Measurements from ENCODE around the gene RAC2. TPM values are rescaled to one million over a fixed set of nuclear protein-coding genes. Genes with fewer than 3 reads are reported as not detected.

Gene RAC2
- total and polyA plus RNA-seq, 2 experiments from 2014 or later, result 9.9 to 10.5 TPM

DNA sequence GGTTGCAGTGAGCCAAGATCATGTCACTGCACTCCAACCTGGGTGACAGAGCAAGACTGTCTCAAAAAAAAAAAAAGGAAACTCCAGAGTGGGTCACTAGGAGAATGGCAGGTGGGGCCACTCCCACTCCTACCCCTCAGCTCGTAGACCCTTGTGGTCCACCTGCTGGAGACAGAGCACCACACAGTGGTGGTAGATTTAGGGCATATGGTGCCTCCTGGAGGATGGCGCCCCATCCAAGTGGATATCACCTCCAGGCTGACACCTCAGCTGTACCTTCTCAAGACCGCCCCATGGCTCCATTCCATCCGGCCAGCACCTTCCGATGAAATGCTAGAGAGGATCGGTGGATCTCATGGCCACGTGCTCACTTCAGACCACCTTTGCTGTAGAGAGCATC is 44.5 kb upstream of the RAC2 start:
- H3K27me3 ChIP-seq, result no peaks in the 10 kb centered on the region
- no peak overlapping the region for H3K4me2 ChIP-seq
- H3K79me2 ChIP-seq, result no peaks in the 10 kb centered on the region
- no peaks in the 10 kb centered on the region for H3K4me1 ChIP-seq (ENCODE audit: insufficient read depth)
- H3K9me3 ChIP-seq (ENCODE audit: low read depth), result no peaks in the 10 kb centered on the region
- no peak overlapping the region for H2AFZ ChIP-seq
- TF ChIP-seq, protein P1, sequence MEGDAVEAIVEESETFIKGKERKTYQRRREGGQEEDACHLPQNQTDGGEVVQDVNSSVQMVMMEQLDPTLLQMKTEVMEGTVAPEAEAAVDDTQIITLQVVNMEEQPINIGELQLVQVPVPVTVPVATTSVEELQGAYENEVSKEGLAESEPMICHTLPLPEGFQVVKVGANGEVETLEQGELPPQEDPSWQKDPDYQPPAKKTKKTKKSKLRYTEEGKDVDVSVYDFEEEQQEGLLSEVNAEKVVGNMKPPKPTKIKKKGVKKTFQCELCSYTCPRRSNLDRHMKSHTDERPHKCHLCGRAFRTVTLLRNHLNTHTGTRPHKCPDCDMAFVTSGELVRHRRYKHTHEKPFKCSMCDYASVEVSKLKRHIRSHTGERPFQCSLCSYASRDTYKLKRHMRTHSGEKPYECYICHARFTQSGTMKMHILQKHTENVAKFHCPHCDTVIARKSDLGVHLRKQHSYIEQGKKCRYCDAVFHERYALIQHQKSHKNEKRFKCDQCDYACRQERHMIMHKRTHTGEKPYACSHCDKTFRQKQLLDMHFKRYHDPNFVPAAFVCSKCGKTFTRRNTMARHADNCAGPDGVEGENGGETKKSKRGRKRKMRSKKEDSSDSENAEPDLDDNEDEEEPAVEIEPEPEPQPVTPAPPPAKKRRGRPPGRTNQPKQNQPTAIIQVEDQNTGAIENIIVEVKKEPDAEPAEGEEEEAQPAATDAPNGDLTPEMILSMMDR (IDR thresholded peaks at IDR 0.05; ENCODE audit: poor library complexity), result no peak
- TF ChIP-seq EZH2phosphoT487 (IDR thresholded peaks at IDR 0.05; ENCODE audit: low read depth, severe bottlenecking, unreplicated experiment) (no peak), EZH2 (IDR thresholded peaks at IDR 0.05; ENCODE audit: borderline replicate concordance) (no peak)
- no peak for DNase-seq (ENCODE audit: low spot score)
- no peaks in the 10 kb centered on the region for H4K20me1 ChIP-seq (ENCODE audit: insufficient read depth, poor library complexity, severe bottlenecking)
- H3K4me3 ChIP-seq, result no peak overlapping the region
- 86% methylated on average over 7 of the region's 7 CpGs for WGBS (ENCODE audit: low lambda C conversion rate, missing lambda C conversion rate)
- H3K36me3 ChIP-seq (replicated peaks; ENCODE audit: insufficient read depth, low read depth), result no peaks in the 10 kb centered on the region
- H3K9me2 ChIP-seq (replicated peaks; ENCODE audit: insufficient read depth), result no peaks in the 10 kb centered on the region
- H3K27ac ChIP-seq, result no peak overlapping the region

DNA sequence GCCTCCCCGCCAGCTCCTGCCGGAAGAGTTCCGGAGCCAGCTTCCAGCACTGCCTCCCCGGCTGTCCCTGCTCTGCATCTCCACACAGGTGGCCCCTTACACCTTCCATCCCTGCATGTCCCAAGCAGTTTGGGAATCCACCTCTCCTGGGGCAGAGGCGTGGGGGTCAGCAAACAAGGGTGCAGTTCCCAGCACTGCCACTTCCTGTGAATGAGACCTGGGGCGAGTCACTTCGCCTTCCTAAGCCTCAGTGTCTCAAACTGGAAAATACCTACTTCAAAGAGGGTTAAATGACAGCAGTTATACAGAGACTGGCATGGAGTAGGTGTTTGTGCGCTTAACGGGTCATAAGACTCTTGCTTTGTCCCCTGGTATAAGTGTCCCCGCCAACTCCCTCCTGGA is 43.5 kb upstream of the RAC2 start:
- H4K20me1 ChIP-seq (ENCODE audit: insufficient read depth, poor library complexity, severe bottlenecking), result no peaks in the 10 kb centered on the region
- no peaks in the 10 kb centered on the region for H3K36me3 ChIP-seq (replicated peaks; ENCODE audit: insufficient read depth, low read depth)
- no peak overlapping the region for H3K4me2 ChIP-seq
- no peak for DNase-seq (ENCODE audit: low spot score)
- no peak overlapping the region for H2AFZ ChIP-seq
- H3K9me3 ChIP-seq (ENCODE audit: low read depth), result no peaks in the 10 kb centered on the region
- WGBS (ENCODE audit: low lambda C conversion rate, missing lambda C conversion rate), result 88% methylated on average over 10 of the region's 10 CpGs
- peaks cover 5% of the 10 kb centered on the region for H3K27me3 ChIP-seq
- no peaks in the 10 kb centered on the region for H3K9me2 ChIP-seq (replicated peaks; ENCODE audit: insufficient read depth)
- H3K79me2 ChIP-seq, result no peaks in the 10 kb centered on the region
- H3K4me3 ChIP-seq, result no peak overlapping the region
- H3K27ac ChIP-seq, result no peak overlapping the region
- no peaks in the 10 kb centered on the region for H3K4me1 ChIP-seq (ENCODE audit: insufficient read depth)
- TF ChIP-seq EZH2phosphoT487 (IDR thresholded peaks at IDR 0.05; ENCODE audit: low read depth, severe bottlenecking, unreplicated experiment), result no peak

- Histone ChIP-seq H3K9me3 (ENCODE audit: low read depth) (no peaks in the 10 kb centered on the region), H3K27ac (no peak overlapping the region), H3K27me3 (peaks cover 5% of the 10 kb centered on the region), H3K4me3 (no peak overlapping the region), H3K79me2 (no peaks in the 10 kb centered on the region), H3K4me2 (no peak overlapping the region), H2AFZ (no peak overlapping the region), H3K4me1 (ENCODE audit: insufficient read depth) (no peaks in the 10 kb centered on the region), H3K9me2 (replicated peaks; ENCODE audit: insufficient read depth) (no peaks in the 10 kb centered on the region), H3K36me3 (replicated peaks; ENCODE audit: insufficient read depth, low read depth) (no peaks in the 10 kb centered on the region), H4K20me1 (ENCODE audit: insufficient read depth, poor library complexity, severe bottlenecking) (no peaks in the 10 kb centered on the region)
- TF ChIP-seq EZH2 (IDR thresholded peaks at IDR 0.05; ENCODE audit: borderline replicate concordance) (no peak), EZH2phosphoT487 (IDR thresholded peaks at IDR 0.05; ENCODE audit: low read depth, severe bottlenecking, unreplicated experiment) (no peak)
- TF ChIP-seq, protein P1 (IDR thresholded peaks at IDR 0.05; ENCODE audit: poor library complexity), result no peak
- no peak for DNase-seq (ENCODE audit: low spot score)
- WGBS (ENCODE audit: low lambda C conversion rate, missing lambda C conversion rate), result 88% methylated on average over 10 of the region's 10 CpGs
These were observed 41.9 kb upstream of the RAC2 start for GRCh38 chr22:37285937-37286336.

DNA sequence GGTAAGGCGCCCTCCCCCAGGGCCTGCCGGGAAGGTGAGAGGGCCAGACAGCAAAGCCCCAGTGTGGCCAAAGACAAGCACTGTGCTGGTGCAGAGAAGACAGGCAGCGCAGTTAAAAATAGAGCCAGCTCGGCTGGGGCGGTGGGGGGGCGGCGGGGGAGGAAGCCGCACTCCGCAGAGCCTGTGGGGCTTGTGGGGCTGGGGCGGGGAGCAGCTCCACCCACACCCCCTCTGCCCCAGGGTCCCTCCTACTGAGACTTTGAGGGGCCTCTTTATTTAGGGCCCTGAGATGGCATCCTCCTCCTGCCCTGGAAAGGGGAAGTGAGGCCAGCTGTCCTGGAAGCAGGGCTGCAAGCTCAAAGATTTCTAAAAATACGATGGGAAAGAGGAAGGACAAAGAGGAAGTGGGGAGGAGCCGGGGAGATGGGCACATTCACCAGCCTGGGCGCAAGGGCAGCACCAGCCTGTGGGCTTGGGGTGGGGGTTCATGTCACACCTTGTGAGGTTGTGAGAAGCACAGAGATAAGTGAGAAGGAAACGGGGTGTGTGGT is 40.8 kb upstream of the RAC2 start:
- TF ChIP-seq EZH2phosphoT487 (IDR thresholded peaks at IDR 0.05; ENCODE audit: low read depth, severe bottlenecking, unreplicated experiment) (no peak), EZH2 (IDR thresholded peaks at IDR 0.05; ENCODE audit: borderline replicate concordance) (no peak)
- TF ChIP-seq, protein P1 (IDR thresholded peaks at IDR 0.05; ENCODE audit: poor library complexity), result no peak
- no peak overlapping the region for H3K4me3 ChIP-seq
- H2AFZ ChIP-seq, result no peak overlapping the region
- no peaks in the 10 kb centered on the region for H3K9me3 ChIP-seq (ENCODE audit: low read depth)
- no peaks in the 10 kb centered on the region for H3K36me3 ChIP-seq (replicated peaks; ENCODE audit: insufficient read depth, low read depth)
- no peak for DNase-seq (ENCODE audit: low spot score)
- no peaks in the 10 kb centered on the region for H3K79me2 ChIP-seq
- no peak overlapping the region for H3K27ac ChIP-seq
- 54% methylated on average over 13 of the region's 14 CpGs for WGBS (ENCODE audit: low lambda C conversion rate, missing lambda C conversion rate)
- H3K27me3 ChIP-seq, result peaks cover 5% of the 10 kb centered on the region
- H3K9me2 ChIP-seq (replicated peaks; ENCODE audit: insufficient read depth), result no peaks in the 10 kb centered on the region
- no peaks in the 10 kb centered on the region for H3K4me1 ChIP-seq (ENCODE audit: insufficient read depth)
- H4K20me1 ChIP-seq (ENCODE audit: insufficient read depth, poor library complexity, severe bottlenecking), result no peaks in the 10 kb centered on the region
- H3K4me2 ChIP-seq, result no peak overlapping the region
